IMR-90 (cell line): ENCODE data around the gene THRAP3. TPM values are rescaled to one million over a fixed set of nuclear protein-coding genes. Genes with fewer than 3 reads are reported as not detected.

Source experiments
- ATAC-seq: fragments of 200-7000 bp; cut with Tn5 transposase; 2 replicates; pipeline ENCODE4 v1.9.1; 2020; ENCODE audit warnings: low read depth, mild to moderate bottlenecking, moderate library complexity
- BruUV-seq: library from RNA; stranded (reverse); fragments of 400-500 nt; replicated peaks from 2 replicates; lab custom pipeline; 2021; lab: Mats Ljungman, UMichigan
- CTCF ChIA-PET: fragments of 300-600 bp; formaldehyde crosslinking; extraction: SDS; loops from one replicate; lab custom pipeline; 2021; ENCODE audit warnings: antibody characterized with exemption; lab: Yijun Ruan, JAX
- POLR2A ChIA-PET: fragments of 300-600 bp; sonication (Branson Sonifier 250); formaldehyde crosslinking; loops from one replicate; lab custom pipeline; 2022; ENCODE audit warnings: antibody characterized with exemption; ENCODE audit not compliant: unreplicated experiment; lab: Charles Lee
- DNase-seq: peaks from one replicate; pipeline ENCODE4 v3.0.0; 2013
- H2AFZ ChIP-seq: replicated peaks from 2 replicates; pipeline ENCODE3; 2013; ENCODE audit warnings: low read length, mild to moderate bottlenecking; ENCODE audit not compliant: poor library complexity
- H2AK5ac ChIP-seq: 2 replicates; pipeline ENCODE4 v1.6.1; 2013; ENCODE audit warnings: low read depth, low read length, inconsistent platforms
- H2AK9ac ChIP-seq: replicated peaks from 2 replicates; pipeline ENCODE3; 2013; ENCODE audit warnings: mild to moderate bottlenecking, low read depth, low read length, moderate library complexity; ENCODE audit not compliant: poor library complexity
- H2BK120ac ChIP-seq: 2 replicates; pipeline ENCODE4 v1.6.1; 2013; ENCODE audit warnings: low read depth, low read length, inconsistent platforms
- H2BK15ac ChIP-seq: 3 replicates; pipeline ENCODE4 v1.6.1; 2013; ENCODE audit warnings: low read depth, low read length, inconsistent platforms
- H2BK20ac ChIP-seq: 2 replicates; pipeline ENCODE4 v1.6.1; 2013; ENCODE audit warnings: low read depth, mild to moderate bottlenecking, inconsistent platforms, low read length, moderate library complexity
- H2BK5ac ChIP-seq: 2 replicates; pipeline ENCODE4 v1.6.1; 2013; ENCODE audit warnings: mild to moderate bottlenecking, low read depth, low read length, inconsistent platforms; ENCODE audit not compliant: poor library complexity, severe bottlenecking
- H3K14ac ChIP-seq: replicated peaks from 2 replicates; pipeline ENCODE4 v1.6.1; 2013; ENCODE audit warnings: low read depth, low read length, inconsistent platforms
- H3K18ac ChIP-seq: 2 replicates; pipeline ENCODE4 v1.6.1; 2013; ENCODE audit warnings: low read depth, low read length, control low read depth
- H3K23ac ChIP-seq: 2 replicates; pipeline ENCODE4 v1.6.1; 2013; ENCODE audit warnings: low read depth, low read length, inconsistent platforms
- H3K27ac ChIP-seq: 2 replicates; pipeline ENCODE4 v1.5.1; 2013; ENCODE audit warnings: mild to moderate bottlenecking, control low read depth, low read length; ENCODE audit not compliant: insufficient read depth
- H3K27me3 ChIP-seq: 2 replicates; pipeline ENCODE4 v1.6.1; 2013; ENCODE audit warnings: low read length; ENCODE audit not compliant: control insufficient read depth, insufficient read depth
- H3K36me3 ChIP-seq: 2 replicates; pipeline ENCODE4 v1.6.1; 2013; ENCODE audit warnings: low read length, mixed read lengths; ENCODE audit not compliant: control insufficient read depth, insufficient read depth
- H3K4ac ChIP-seq: 2 replicates; pipeline ENCODE4 v1.6.1; 2013; ENCODE audit warnings: low read depth, low read length, inconsistent platforms
- H3K4me1 ChIP-seq: 2 replicates; pipeline ENCODE4 v1.6.1; 2013; ENCODE audit warnings: low read length, mixed read lengths; ENCODE audit not compliant: control insufficient read depth, insufficient read depth
- H3K4me2 ChIP-seq: 2 replicates; pipeline ENCODE4 v1.6.1; 2013; ENCODE audit warnings: low read depth, mild to moderate bottlenecking, control low read depth, low read length, moderate library complexity
- H3K4me3 ChIP-seq: 2 replicates; pipeline ENCODE4 v1.5.1; 2013; ENCODE audit warnings: low read depth, mild to moderate bottlenecking, control low read depth, low read length, moderate library complexity; ENCODE audit not compliant: insufficient read depth
- H3K56ac ChIP-seq: 2 replicates; pipeline ENCODE4 v1.6.1; 2013; ENCODE audit warnings: low read length, inconsistent platforms; ENCODE audit not compliant: insufficient read depth; ENCODE audit errors: extremely low read depth
- H3K79me1 ChIP-seq, 2 experiments: 2 replicates each; pipeline ENCODE4 v1.6.1; 2013; ENCODE audit warnings: low read length in 2 of 2, inconsistent platforms in 1 of 2, low read depth in 1 of 2
- H3K9ac ChIP-seq: 2 replicates; pipeline ENCODE4 v1.6.1; 2013; ENCODE audit warnings: low read depth, low read length, control low read depth
- H3K9me1 ChIP-seq: 2 replicates; pipeline ENCODE4 v1.6.1; 2013; ENCODE audit warnings: low read length, inconsistent platforms; ENCODE audit not compliant: insufficient read depth
- H3K9me3 ChIP-seq: 2 replicates; pipeline ENCODE4 v1.6.1; 2013; ENCODE audit warnings: low read length; ENCODE audit not compliant: control insufficient read depth, insufficient read depth
- H4K20me1 ChIP-seq: 2 replicates; pipeline ENCODE4 v1.6.1; 2013; ENCODE audit warnings: low read length, inconsistent platforms; ENCODE audit not compliant: insufficient read depth
- H4K5ac ChIP-seq: 2 replicates; pipeline ENCODE4 v1.6.1; 2013; ENCODE audit warnings: mild to moderate bottlenecking, low read depth, low read length, control low read depth
- H4K8ac ChIP-seq, 2 experiments: 2 replicates each; pipeline ENCODE4 v1.6.1; 2013; ENCODE audit warnings: low read depth in 2 of 2, low read length in 2 of 2, control low read depth in 1 of 2, inconsistent platforms in 1 of 2
- H4K91ac ChIP-seq: 2 replicates; pipeline ENCODE4 v1.6.1; 2013; ENCODE audit warnings: low read depth, low read length, inconsistent platforms; ENCODE audit not compliant: insufficient read depth
- BHLHE40 ChIP-seq: fragments of 150-350 bp; IDR thresholded peaks from 2 replicates; pipeline ENCODE4 v1.6.1; 2016; ENCODE audit warnings: mild to moderate bottlenecking, low read depth, low read length
- CEBPB ChIP-seq: IDR thresholded peaks from 2 replicates; pipeline ENCODE4 v1.6.1; 2012; ENCODE audit warnings: low read depth, low read length, improper control_type of control experiment
- CHD1 ChIP-seq: IDR thresholded peaks from 2 replicates; pipeline ENCODE4 v1.6.1; 2012; ENCODE audit warnings: low read depth, low read length, improper control_type of control experiment
- CTCF ChIP-seq: conservative IDR thresholded peaks from 2 replicates; pipeline ENCODE4 v1.5.1; 2012; ENCODE audit warnings: mild to moderate bottlenecking, low read depth, low read length, improper control_type of control experiment
- ELK1 ChIP-seq: fragments of 150-350 bp; IDR thresholded peaks from 2 replicates; pipeline ENCODE4 v1.6.1; 2016; ENCODE audit warnings: low read depth, mild to moderate bottlenecking, low read length, moderate library complexity, borderline replicate concordance
- FOS ChIP-seq: fragments of 150-350 bp; IDR thresholded peaks from 2 replicates; pipeline ENCODE4 v1.6.1; 2016; ENCODE audit warnings: low read depth, low read length
- MAFK ChIP-seq: IDR thresholded peaks from 2 replicates; pipeline ENCODE4 v1.6.1; 2012; ENCODE audit warnings: low read depth, low read length, improper control_type of control experiment
- MAZ ChIP-seq: IDR thresholded peaks from 2 replicates; pipeline ENCODE4 v1.6.1; 2012; ENCODE audit warnings: low read depth, mild to moderate bottlenecking, low read length, improper control_type of control experiment, moderate library complexity, borderline replicate concordance
- MXI1 ChIP-seq: IDR thresholded peaks from 2 replicates; pipeline ENCODE4 v1.6.1; 2012; ENCODE audit warnings: low read depth, mild to moderate bottlenecking, low read length, moderate library complexity, borderline replicate concordance
- NFE2L2 ChIP-seq: fragments of 150-350 bp; IDR thresholded peaks from 2 replicates; pipeline ENCODE4 v1.6.1; 2016; ENCODE audit warnings: low read depth, mild to moderate bottlenecking, low read length
- POLR2A ChIP-seq: IDR thresholded peaks from 2 replicates; pipeline ENCODE4 v1.6.1; 2012; ENCODE audit warnings: mild to moderate bottlenecking, low read depth, low read length
- RAD21 ChIP-seq: IDR thresholded peaks from 2 replicates; pipeline ENCODE4 v1.6.1; 2012; ENCODE audit warnings: low read length, improper control_type of control experiment
- RCOR1 ChIP-seq: IDR thresholded peaks from 2 replicates; pipeline ENCODE4 v1.6.1; 2012; ENCODE audit warnings: mild to moderate bottlenecking, low read length, improper control_type of control experiment; ENCODE audit not compliant: insufficient replicate concordance
- RFX5 ChIP-seq: IDR thresholded peaks from 2 replicates; pipeline ENCODE4 v1.8.0; 2012; ENCODE audit warnings: low read depth, mild to moderate bottlenecking, low read length, moderate library complexity
- SMC3 ChIP-seq: fragments of 150-350 bp; IDR thresholded peaks from 2 replicates; pipeline ENCODE4 v1.6.1; 2016; ENCODE audit warnings: low read depth, mild to moderate bottlenecking, antibody characterized with exemption, low read length, moderate library complexity
- USF2 ChIP-seq: fragments of 150-350 bp; IDR thresholded peaks from 2 replicates; pipeline ENCODE4 v1.6.1; 2017; ENCODE audit warnings: mild to moderate bottlenecking, antibody characterized with exemption, low read length, low read depth
- WGBS, 2 experiments: methylation state at CpG; one replicate each; pipeline versions ENCODE4 v1.1.5 to v1.1.7; 2013; ENCODE audit warnings: missing lambda C conversion rate in 2 of 2; ENCODE audit not compliant: insufficient read length in 1 of 2; ENCODE audit errors: extremely low coverage in 2 of 2; 5-methylcytosine and 5-hydroxymethylcytosine counted together
- dilution Hi-C: fragments of 300-500 bp; cut with HindIII; formaldehyde crosslinking; loops from one replicate; pipeline ENCODE4 v1.14.3; 2018; ENCODE audit warnings: low sequenced_read_pairs; ENCODE audit not compliant: unreplicated experiment
- in situ Hi-C: fragments of 300-500 bp; cut with MboI; formaldehyde crosslinking; loops from 3 replicates; pipeline ENCODE4 v1.14.3; 2019; ENCODE audit warnings: low sequenced_read_pairs, inconsistent platforms, mixed read lengths
- intact Hi-C: fragments of 100-400 bp; cut with micrococcal nuclease; formaldehyde crosslinking; loops from 2 replicates; pipeline ENCODE4 v1.10.0; 2022
- polyA plus RNA-seq, 3 experiments: library from polyadenylated mRNA; depleted of rRNA; stranded (reverse); fragments of >200 nt; gene quantifications; 2 replicates each; pipeline ENCODE4 v1.2.3, GENCODE V29; 2012; ENCODE audit warnings: low replicate concordance in 1 of 3
- total RNA-seq: library from RNA; depleted of rRNA; stranded (reverse); fragments of >200 nt; gene quantifications from 2 replicates; pipeline ENCODE4 v1.2.3, GENCODE V29; 2012

THRAP3 gene
- total and polyA plus RNA-seq, 2 of the 4 experiments (the other 2 are of a cell fraction): 60.6 to 66.5 TPM

- no peak overlapping the region for H3K14ac ChIP-seq
Observed at GRCh38 chr1:36206323-36206858, 17.9 kb upstream of the THRAP3 start.

More at GRCh38 chr1:36206323-36206858, 17.9 kb upstream of the THRAP3 start:
- no TSS peak for BruUV-seq
- H3K79me1 ChIP-seq: no peaks in the 10 kb centered on the region
- H3K18ac ChIP-seq: no peak overlapping the region
- no peak overlapping the region for H3K56ac ChIP-seq
- no peak overlapping the region for H3K4me2 ChIP-seq
- H3K4ac ChIP-seq: no peak overlapping the region
- no peak overlapping the region for H2BK120ac ChIP-seq
- no peak for ATAC-seq
- no peaks in the 10 kb centered on the region for H3K9me3 ChIP-seq
- CTCF ChIA-PET: no interaction called here
- peaks cover 11% of the 10 kb centered on the region for H3K4me1 ChIP-seq
- peaks cover 9% of the 10 kb centered on the region for H3K9me1 ChIP-seq
- H4K5ac ChIP-seq: no peak overlapping the region
- 100% methylated on average over 1 of the region's 3 CpGs; no CpG with 5 or more reads in 1 of the 2 experiments for WGBS, 2 experiments
- H2BK5ac ChIP-seq: no peak overlapping the region
- H2AK9ac ChIP-seq: no peak overlapping the region
- H2AK5ac ChIP-seq: no peak overlapping the region
- intact Hi-C loops (no loop called here), dilution Hi-C loops (no loop called here), in situ Hi-C loops (no loop called here)
- no peak for DNase-seq
- no peak overlapping the region for H2AFZ ChIP-seq
- POLR2A ChIA-PET: no interaction called here
- H4K20me1 ChIP-seq: no peaks in the 10 kb centered on the region
- no peak overlapping the region for H2BK15ac ChIP-seq
- no peaks in the 10 kb centered on the region for H3K27me3 ChIP-seq
- H3K4me3 ChIP-seq: no peak overlapping the region
- no peak overlapping the region for H4K91ac ChIP-seq
- no peak overlapping the region for H2BK20ac ChIP-seq
- H3K9ac ChIP-seq: no peak overlapping the region
- no peak overlapping the region for H4K8ac ChIP-seq
- H3K27ac ChIP-seq: no peak overlapping the region
- no peaks in the 10 kb centered on the region for H3K36me3 ChIP-seq
- TF ChIP-seq BHLHE40 (no peak), MAZ (no peak), CTCF (no peak), RFX5 (no peak), SMC3 (no peak), ELK1 (no peak), NFE2L2 (no peak), CHD1 (no peak), MXI1 (no peak), RAD21 (no peak), CEBPB (no peak), FOS (no peak), MAFK (no peak), RCOR1 (no peak), POLR2A (no peak), USF2 (no peak)
- H3K23ac ChIP-seq: no peak overlapping the region
